Measurements from ENCODE around the gene DENND1B.

DENND1B gene

GRCh38 chr1:197467881-197468280 is 307.4 kb downstream of the DENND1B start:
- no peak for DNase-seq (ENCODE audit: low spot score)

DNA sequence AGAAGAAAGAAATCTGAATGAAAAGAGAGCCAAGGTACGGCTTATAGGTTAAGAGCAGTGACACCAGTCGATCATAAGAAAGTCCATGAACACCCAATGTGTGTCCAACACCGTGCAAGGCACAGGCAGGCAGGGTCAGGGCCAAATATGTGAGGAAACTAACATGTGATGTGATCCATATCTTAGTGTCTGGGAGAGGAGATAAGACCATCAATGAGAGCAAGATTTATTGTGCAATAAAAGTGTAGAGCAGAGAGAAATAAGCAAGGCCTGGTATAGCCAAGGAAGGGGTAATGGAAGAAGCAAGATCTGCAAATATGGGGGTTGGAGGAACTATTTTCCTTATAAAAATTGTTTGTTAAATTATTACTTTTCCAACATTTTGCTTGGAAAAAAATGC is 308.5 kb downstream of the DENND1B start:
- no peak for DNase-seq (ENCODE audit: low spot score)

DNA sequence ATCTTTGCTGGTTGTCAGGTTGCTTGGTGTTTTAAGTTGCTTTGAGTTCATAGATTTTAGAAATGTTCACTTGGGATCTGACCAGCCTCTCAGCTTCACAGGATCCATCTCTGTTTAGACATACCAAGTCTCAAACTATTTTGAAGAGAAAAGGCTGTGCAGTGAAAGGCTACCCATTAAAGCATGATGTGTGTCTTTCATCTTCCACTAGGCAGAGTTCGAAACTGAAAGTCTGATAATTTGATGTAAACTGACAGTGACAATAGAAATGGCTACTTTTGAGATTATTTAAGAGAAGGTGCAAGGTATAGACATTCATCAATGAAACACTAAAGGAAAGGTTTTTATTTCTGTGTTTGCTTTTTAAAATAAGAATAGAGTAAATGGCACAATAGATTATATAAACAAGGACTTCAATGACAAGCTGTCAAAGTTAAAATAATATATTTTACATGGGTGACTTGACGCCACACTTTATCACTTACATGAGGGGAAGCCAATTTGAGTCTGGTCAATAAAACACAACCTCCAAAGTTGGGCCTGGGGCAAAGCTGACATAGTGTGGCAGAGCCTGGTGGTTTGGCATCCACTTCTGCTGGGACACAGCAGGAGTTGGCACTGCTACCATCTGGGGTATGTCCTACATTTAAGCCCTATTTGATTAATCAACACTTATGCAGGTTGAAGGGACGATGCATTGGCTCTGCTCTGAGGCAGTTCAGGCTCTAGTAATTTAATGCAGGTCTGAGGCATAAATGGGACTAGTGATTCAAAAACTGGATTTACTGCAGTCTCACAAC is 309.6 kb downstream of the DENND1B start:
- no peak for DNase-seq (ENCODE audit: low spot score)

GRCh38 chr1:197464044-197464443 is 311.2 kb downstream of the DENND1B start:
- peak; percentile 4 for DNase-seq (ENCODE audit: low spot score)

DNA sequence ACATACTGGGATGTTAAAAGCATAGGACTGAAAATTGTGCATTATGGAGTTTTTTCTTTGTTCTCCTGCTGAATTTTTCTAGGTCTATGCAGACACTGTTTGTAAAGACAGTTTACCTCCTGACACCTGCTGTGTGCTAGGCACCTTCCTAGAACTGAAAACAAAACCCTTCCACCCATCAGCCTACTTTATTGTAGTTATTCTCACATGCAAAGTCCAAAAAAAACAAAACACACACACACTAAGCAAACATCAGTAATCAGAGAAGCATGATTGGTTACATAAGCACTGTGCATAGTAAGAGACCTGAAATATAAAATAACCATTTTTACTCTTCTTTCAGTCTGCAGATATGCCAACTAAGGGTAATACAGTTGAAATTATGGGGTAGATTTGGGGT is 312.1 kb downstream of the DENND1B start:
- DNase-seq (ENCODE audit: low spot score): no peak

DNA sequence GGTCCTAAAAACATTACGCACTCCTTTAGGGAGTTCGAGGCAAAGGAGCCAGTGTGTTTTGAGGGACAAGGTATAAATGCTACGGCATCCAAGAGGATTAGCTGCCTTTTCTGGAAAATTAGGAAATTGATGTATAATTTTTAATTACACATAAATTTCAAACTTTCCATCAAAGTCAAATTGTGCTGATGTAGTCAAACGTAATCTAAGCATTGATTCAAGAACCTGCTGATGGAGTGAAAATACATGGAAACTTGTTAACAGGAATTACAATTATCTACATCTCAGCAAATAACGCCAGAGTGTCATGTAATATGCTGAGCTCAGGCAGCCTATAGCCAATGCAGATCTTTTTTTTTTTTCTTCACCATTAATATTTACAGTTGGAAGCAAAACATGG is 312.7 kb downstream of the DENND1B start:
- DNase-seq (ENCODE audit: low spot score): no peak

All from putamen (tissue), 1 donor.